ENCODE data around the gene ZBTB16.

The ZBTB16 gene

GRCh38 chr11:114106986-114107385 is 47.5 kb downstream of the ZBTB16 start:
- DNase-seq (ENCODE audit: low spot score), result no peak

- DNase-seq (ENCODE audit: low spot score), result no peak
Observed at GRCh38 chr11:114108501-114109205, 49.1 kb downstream of the ZBTB16 start.

GRCh38 chr11:114109206-114110090 is 49.9 kb downstream of the ZBTB16 start:
- DNase-seq (ENCODE audit: low spot score), result no peak

- no peak for DNase-seq (ENCODE audit: low spot score)
Observed at GRCh38 chr11:114110123-114110522, 50.6 kb downstream of the ZBTB16 start.

GRCh38 chr11:114110952-114111947 is 51.7 kb downstream of the ZBTB16 start:
- DNase-seq (ENCODE audit: low spot score), result no peak

- DNase-seq (ENCODE audit: low spot score), result no peak
Observed at GRCh38 chr11:114115451-114115928, 56.0 kb downstream of the ZBTB16 start.

GRCh38 chr11:114116357-114116756 is 56.8 kb downstream of the ZBTB16 start:
- DNase-seq (ENCODE audit: low spot score), result no peak

GRCh38 chr11:114116800-114117199 is 57.3 kb downstream of the ZBTB16 start:
- DNase-seq (ENCODE audit: low spot score), result no peak

GRCh38 chr11:114120606-114121005 is 61.1 kb downstream of the ZBTB16 start:
- DNase-seq (ENCODE audit: low spot score), result no peak

GRCh38 chr11:114121138-114121537 is 61.6 kb downstream of the ZBTB16 start:
- no peak for DNase-seq (ENCODE audit: low spot score)

- DNase-seq (ENCODE audit: low spot score), result no peak
Observed at GRCh38 chr11:114121804-114122504, 62.4 kb downstream of the ZBTB16 start.

- no peak for DNase-seq (ENCODE audit: low spot score)
Observed at GRCh38 chr11:114122686-114123085, 63.2 kb downstream of the ZBTB16 start.

GRCh38 chr11:114123692-114124330 is 64.3 kb downstream of the ZBTB16 start:
- no peak for DNase-seq (ENCODE audit: low spot score)

- DNase-seq (ENCODE audit: low spot score), result no peak
Observed at GRCh38 chr11:114124601-114125144, 65.2 kb downstream of the ZBTB16 start.

- no peak for DNase-seq (ENCODE audit: low spot score)
Observed at GRCh38 chr11:114125531-114125930, 66.0 kb downstream of the ZBTB16 start.

- DNase-seq (ENCODE audit: low spot score), result no peak
Observed at GRCh38 chr11:114125959-114126358, 66.4 kb downstream of the ZBTB16 start.

- no peak for DNase-seq (ENCODE audit: low spot score)
Observed at GRCh38 chr11:114128399-114128798, 68.9 kb downstream of the ZBTB16 start.

GRCh38 chr11:114129142-114129541 is 69.6 kb downstream of the ZBTB16 start:
- DNase-seq (ENCODE audit: low spot score), result no peak

GRCh38 chr11:114129699-114130098 is 70.2 kb downstream of the ZBTB16 start:
- DNase-seq (ENCODE audit: low spot score), result no peak

GRCh38 chr11:114130115-114130576 is 70.6 kb downstream of the ZBTB16 start:
- DNase-seq (ENCODE audit: low spot score), result no peak
